ENCODE data around the gene LGALS12.
A peak's percentile ranks its signal among the peaks of the same experiment; 100 is the strongest.
"Not testable (repeated sequence)": the region's sequence is repeated elsewhere in the genome, so short reads cannot be mapped to it uniquely, and the experiment has no call there.

Gene LGALS12

GRCh38 chr11:63511048-63511748, 5.3 kb downstream of the LGALS12 start:
- no peak for TF ChIP-seq GATA1 (IDR thresholded peaks at IDR 0.05; ENCODE audit: low read depth, low read length)
- no peak for TF ChIP-seq POLR2A (IDR thresholded peaks at IDR 0.05; ENCODE audit: low read length)

GRCh38 chr11:63512816-63513215, 6.9 kb downstream of the LGALS12 start:
- no peak for DNase-seq
- no peak for TF ChIP-seq GATA1 (IDR thresholded peaks at IDR 0.05; ENCODE audit: low read depth, low read length)
- TF ChIP-seq POLR2A (IDR thresholded peaks at IDR 0.05; ENCODE audit: low read length): no peak

More at GRCh38 chr11:63511048-63511748, 5.3 kb downstream of the LGALS12 start:
- DNase-seq: no peak

- TF ChIP-seq GATA1 (IDR thresholded peaks at IDR 0.05; ENCODE audit: low read depth, low read length) (no peak), POLR2A (IDR thresholded peaks at IDR 0.05; ENCODE audit: low read length) (no peak)
Observed at GRCh38 chr11:63516109-63516508, 10.2 kb downstream of the LGALS12 start.

GRCh38 chr11:63517156-63517555, 11.3 kb downstream of the LGALS12 start:
- DNase-seq: peak; percentile 61 to 83
- no peak for TF ChIP-seq POLR2A (IDR thresholded peaks at IDR 0.05; ENCODE audit: low read length)

More at GRCh38 chr11:63516109-63516508, 10.2 kb downstream of the LGALS12 start:
- no peak for DNase-seq

GRCh38 chr11:63518548-63518947, 12.7 kb downstream of the LGALS12 start:
- TF ChIP-seq POLR2A (IDR thresholded peaks at IDR 0.05; ENCODE audit: low read length) (no peak), GATA1 (IDR thresholded peaks at IDR 0.05; ENCODE audit: low read depth, low read length) (no peak)

GRCh38 chr11:63520606-63521170, 14.8 kb downstream of the LGALS12 start:
- TF ChIP-seq POLR2A (IDR thresholded peaks at IDR 0.05; ENCODE audit: low read length) (no peak), GATA1 (IDR thresholded peaks at IDR 0.05; ENCODE audit: low read depth, low read length) (no peak)
- DNase-seq: no peak

More at GRCh38 chr11:63518548-63518947, 12.7 kb downstream of the LGALS12 start:
- DNase-seq: no peak

- no peak for DNase-seq
- no peak for TF ChIP-seq GATA1 (IDR thresholded peaks at IDR 0.05; ENCODE audit: low read depth, low read length)
- TF ChIP-seq POLR2A (IDR thresholded peaks at IDR 0.05; ENCODE audit: low read length): no peak
Observed at GRCh38 chr11:63521896-63522295, 16.0 kb downstream of the LGALS12 start.

- no peak for DNase-seq
- no peak for TF ChIP-seq POLR2A (IDR thresholded peaks at IDR 0.05; ENCODE audit: low read length)
- no peak for TF ChIP-seq GATA1 (IDR thresholded peaks at IDR 0.05; ENCODE audit: low read depth, low read length)
Observed at GRCh38 chr11:63523151-63523550, 17.3 kb downstream of the LGALS12 start.

GRCh38 chr11:63527667-63528066, 21.8 kb downstream of the LGALS12 start:
- no peak for DNase-seq
- TF ChIP-seq POLR2A (IDR thresholded peaks at IDR 0.05; ENCODE audit: low read length) (no peak), GATA1 (IDR thresholded peaks at IDR 0.05; ENCODE audit: low read depth, low read length) (no peak)

- DNase-seq: not testable (repeated sequence)
Observed at GRCh38 chr11:63528156-63528555, 22.3 kb downstream of the LGALS12 start.

- not testable (repeated sequence) for DNase-seq
Observed at GRCh38 chr11:63528729-63529278, 22.9 kb downstream of the LGALS12 start.

- DNase-seq: not testable (repeated sequence)
Observed at GRCh38 chr11:63529373-63529772, 23.5 kb downstream of the LGALS12 start.

- no peak for TF ChIP-seq GATA1 (IDR thresholded peaks at IDR 0.05; ENCODE audit: low read depth, low read length)
Observed at GRCh38 chr11:63530021-63530420, 24.1 kb downstream of the LGALS12 start.

GRCh38 chr11:63531074-63531792, 25.3 kb downstream of the LGALS12 start:
- not testable (repeated sequence) for DNase-seq

More at GRCh38 chr11:63530021-63530420, 24.1 kb downstream of the LGALS12 start:
- DNase-seq: no peak

GRCh38 chr11:63532117-63532516, 26.2 kb downstream of the LGALS12 start:
- TF ChIP-seq GATA1 (IDR thresholded peaks at IDR 0.05; ENCODE audit: low read depth, low read length) (no peak), POLR2A (IDR thresholded peaks at IDR 0.05; ENCODE audit: low read length) (no peak)
- DNase-seq: no peak

Data from erythroblast (primary cell).